ENCODE data around the gene ADAMTS9. TPM values are rescaled to one million over a fixed set of nuclear protein-coding genes. Genes with fewer than 3 reads are reported as not detected.

Gene ADAMTS9
- total and polyA plus RNA-seq, 2 experiments from 2014 or later = 60.5 to 168 TPM

DNA sequence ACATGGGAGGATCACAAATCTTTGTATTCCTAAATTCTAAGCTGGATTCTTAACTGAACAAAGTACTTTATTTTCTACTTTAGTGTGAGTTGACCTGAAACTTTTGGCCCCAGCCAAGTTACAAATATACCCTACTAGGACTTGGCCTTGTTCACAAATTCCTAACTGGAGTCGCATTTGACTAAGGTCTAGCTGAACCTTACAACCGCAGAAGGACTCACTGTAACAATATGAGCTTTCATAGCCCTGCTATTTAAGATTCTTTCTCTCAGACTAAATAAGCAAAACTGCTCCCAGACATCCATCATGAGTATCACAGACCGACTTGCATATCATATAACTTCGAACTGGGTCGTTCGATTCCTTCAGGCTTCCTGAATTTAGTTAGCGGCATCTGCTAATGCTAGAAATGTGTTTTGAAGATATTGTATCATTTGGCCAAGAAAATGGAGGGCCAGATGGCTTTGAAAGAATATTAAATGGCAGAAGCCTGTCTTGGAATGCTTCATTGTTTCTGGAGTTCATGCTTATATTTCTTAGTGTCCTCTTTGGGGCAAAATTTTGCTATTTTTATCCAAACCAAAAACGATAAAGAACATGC is 28.4 kb upstream of the ADAMTS9 start:
- DNase-seq (ENCODE audit: low read depth in 1 of 2, low spot score in 1 of 2) = no peak
- Histone ChIP-seq H3K4me1 (ENCODE audit: low read depth) (peaks cover 3% of the 10 kb centered on the region), H3K27me3 (no peaks in the 10 kb centered on the region), H3K9me3 (ENCODE audit: low read depth) (no peaks in the 10 kb centered on the region), H3K36me3 (no peaks in the 10 kb centered on the region), H3K27ac (no peak overlapping the region), H3K4me3 (no peak overlapping the region)
- TF ChIP-seq, protein P1, sequence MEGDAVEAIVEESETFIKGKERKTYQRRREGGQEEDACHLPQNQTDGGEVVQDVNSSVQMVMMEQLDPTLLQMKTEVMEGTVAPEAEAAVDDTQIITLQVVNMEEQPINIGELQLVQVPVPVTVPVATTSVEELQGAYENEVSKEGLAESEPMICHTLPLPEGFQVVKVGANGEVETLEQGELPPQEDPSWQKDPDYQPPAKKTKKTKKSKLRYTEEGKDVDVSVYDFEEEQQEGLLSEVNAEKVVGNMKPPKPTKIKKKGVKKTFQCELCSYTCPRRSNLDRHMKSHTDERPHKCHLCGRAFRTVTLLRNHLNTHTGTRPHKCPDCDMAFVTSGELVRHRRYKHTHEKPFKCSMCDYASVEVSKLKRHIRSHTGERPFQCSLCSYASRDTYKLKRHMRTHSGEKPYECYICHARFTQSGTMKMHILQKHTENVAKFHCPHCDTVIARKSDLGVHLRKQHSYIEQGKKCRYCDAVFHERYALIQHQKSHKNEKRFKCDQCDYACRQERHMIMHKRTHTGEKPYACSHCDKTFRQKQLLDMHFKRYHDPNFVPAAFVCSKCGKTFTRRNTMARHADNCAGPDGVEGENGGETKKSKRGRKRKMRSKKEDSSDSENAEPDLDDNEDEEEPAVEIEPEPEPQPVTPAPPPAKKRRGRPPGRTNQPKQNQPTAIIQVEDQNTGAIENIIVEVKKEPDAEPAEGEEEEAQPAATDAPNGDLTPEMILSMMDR (IDR thresholded peaks at IDR 0.05; ENCODE audit: low read depth, low read length) = no peak

DNA sequence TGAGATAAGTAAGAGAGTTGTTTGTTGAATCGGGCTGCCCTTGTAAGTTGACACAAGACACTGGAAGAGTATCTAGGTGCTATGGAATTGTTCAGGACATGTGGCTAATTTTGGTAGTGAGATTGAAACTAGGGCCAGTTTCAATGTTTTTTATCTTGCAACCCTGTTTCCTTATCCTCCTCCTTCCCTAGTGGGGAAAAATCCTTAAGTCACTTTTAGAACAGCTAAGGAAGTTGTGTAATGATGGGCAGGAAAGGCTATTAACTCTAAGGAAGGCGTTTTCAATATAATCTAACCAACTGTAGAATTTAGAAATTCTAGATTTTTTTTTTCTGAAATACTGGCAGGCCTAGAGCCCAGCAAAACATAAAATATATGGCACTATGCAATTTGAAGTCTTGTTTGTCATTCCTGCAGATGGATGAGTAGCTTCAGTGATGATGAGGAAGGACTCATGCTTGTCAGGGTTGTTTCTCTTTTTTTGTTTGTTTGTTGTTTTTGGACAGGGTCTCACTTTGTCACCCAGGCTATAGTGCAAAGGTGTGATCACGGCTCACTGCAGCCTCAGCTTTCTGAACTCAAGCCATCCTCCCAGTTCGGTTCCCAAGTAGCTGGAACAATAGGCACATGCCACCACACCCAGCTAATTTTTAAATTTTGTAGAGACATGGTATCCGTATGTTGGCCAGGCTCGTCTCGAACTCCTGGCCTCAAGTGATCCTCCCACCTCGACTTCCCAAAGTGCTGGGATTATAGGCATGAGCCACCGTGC is 27.6 kb upstream of the ADAMTS9 start:
- no peaks in the 10 kb centered on the region for H3K36me3 ChIP-seq
- H3K27me3 ChIP-seq = no peaks in the 10 kb centered on the region
- TF ChIP-seq, protein P1 (IDR thresholded peaks at IDR 0.05; ENCODE audit: low read depth, low read length) = no peak
- H3K4me3 ChIP-seq = no peak overlapping the region
- DNase-seq (ENCODE audit: low read depth in 1 of 2, low spot score in 1 of 2) = peak in 1 of 2 donors; percentile 57
- H3K27ac ChIP-seq = no peak overlapping the region
- H3K9me3 ChIP-seq (ENCODE audit: low read depth) = no peaks in the 10 kb centered on the region
- peaks cover 3% of the 10 kb centered on the region for H3K4me1 ChIP-seq (ENCODE audit: low read depth)

DNA sequence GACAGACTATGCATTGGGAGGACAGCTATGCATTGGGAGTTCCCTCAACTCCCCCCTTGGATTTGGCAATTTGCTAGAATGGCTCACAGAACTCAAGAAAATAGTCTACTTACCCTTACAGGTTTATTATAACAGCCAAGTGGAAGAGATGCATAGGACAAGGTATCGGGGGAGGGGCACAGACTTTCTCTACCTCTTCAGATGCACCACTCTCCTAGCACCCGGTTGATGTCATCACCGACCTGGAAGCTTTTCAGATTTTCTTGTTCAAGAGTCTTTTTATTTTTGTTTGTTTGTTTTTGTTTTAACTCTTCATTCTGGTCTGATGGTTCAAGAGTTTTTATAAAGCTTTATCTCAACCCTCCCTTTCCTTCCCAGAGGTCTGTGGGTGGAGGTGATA is 20.7 kb upstream of the ADAMTS9 start:
- no peaks in the 10 kb centered on the region for H3K9me3 ChIP-seq (ENCODE audit: low read depth)
- peaks cover 2% of the 10 kb centered on the region for H3K4me1 ChIP-seq (ENCODE audit: low read depth)
- TF ChIP-seq, protein P1 (IDR thresholded peaks at IDR 0.05; ENCODE audit: low read depth, low read length) = no peak
- H3K4me3 ChIP-seq = no peak overlapping the region
- H3K27ac ChIP-seq = no peak overlapping the region
- no peaks in the 10 kb centered on the region for H3K27me3 ChIP-seq
- no peaks in the 10 kb centered on the region for H3K36me3 ChIP-seq
- no peak for DNase-seq (ENCODE audit: low read depth in 1 of 2, low spot score in 1 of 2)

DNA sequence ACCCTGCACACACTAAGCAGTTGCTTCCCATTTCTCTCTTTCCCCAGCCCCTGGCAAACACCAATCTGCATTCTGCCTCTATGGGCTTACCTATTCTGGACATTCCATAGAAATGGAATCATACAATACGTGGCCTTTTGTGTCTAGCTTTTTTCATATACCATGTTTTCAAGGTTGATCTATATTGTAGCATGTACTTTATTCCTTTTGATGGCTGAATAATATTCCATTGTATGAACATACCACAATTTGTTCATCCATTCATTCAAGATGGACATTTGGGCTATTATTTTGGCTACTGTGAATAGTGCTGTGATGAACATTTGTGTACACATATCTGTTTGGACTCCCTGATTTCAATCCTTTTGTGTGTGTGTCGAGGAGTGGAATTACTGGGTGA is 18.1 kb upstream of the ADAMTS9 start:
- no peaks in the 10 kb centered on the region for H3K9me3 ChIP-seq (ENCODE audit: low read depth)
- no peaks in the 10 kb centered on the region for H3K27me3 ChIP-seq
- peaks cover 13% of the 10 kb centered on the region for H3K4me1 ChIP-seq (ENCODE audit: low read depth)
- H3K36me3 ChIP-seq = no peaks in the 10 kb centered on the region
- no peak overlapping the region for H3K4me3 ChIP-seq
- no peak overlapping the region for H3K27ac ChIP-seq
- TF ChIP-seq, protein P1 (IDR thresholded peaks at IDR 0.05; ENCODE audit: low read depth, low read length) = no peak
- no peak for DNase-seq (ENCODE audit: low read depth in 1 of 2, low spot score in 1 of 2)

DNA sequence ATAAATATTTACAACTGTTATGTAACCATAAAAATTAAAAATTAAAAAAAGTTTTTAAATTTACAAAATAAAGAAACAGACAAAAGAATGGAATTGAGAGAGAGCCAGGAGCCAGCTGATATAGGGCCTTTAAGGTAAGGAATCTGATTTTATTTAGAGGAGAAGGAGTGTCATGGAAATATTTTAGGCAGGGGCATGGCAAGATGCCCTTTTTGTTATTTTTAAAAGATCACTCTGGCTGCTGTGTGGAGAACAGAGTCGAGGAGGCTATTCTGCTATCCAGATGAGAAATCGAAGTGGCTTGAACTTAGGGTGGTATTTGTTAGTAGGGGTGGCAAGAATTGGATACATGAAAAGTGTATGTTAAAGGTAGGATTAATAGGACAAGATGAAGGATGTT is 9.1 kb upstream of the ADAMTS9 start:
- TF ChIP-seq, protein P1 (IDR thresholded peaks at IDR 0.05; ENCODE audit: low read depth, low read length) = no peak
- Histone ChIP-seq H3K36me3 (no peaks in the 10 kb centered on the region), H3K27me3 (no peaks in the 10 kb centered on the region), H3K4me1 (ENCODE audit: low read depth) (peaks cover 20% of the 10 kb centered on the region), H3K4me3 (no peak overlapping the region), H3K9me3 (ENCODE audit: low read depth) (no peaks in the 10 kb centered on the region), H3K27ac (no peak overlapping the region)
- no peak for DNase-seq (ENCODE audit: low read depth in 1 of 2, low spot score in 1 of 2)

All from cardiac muscle cell (in vitro differentiated cells and primary cell).